ENCODE data around the gene NANOS1. TPM values are rescaled to one million over a fixed set of nuclear protein-coding genes. Genes with fewer than 3 reads are reported as not detected.

The NANOS1 gene
- total RNA-seq, 4 donors from 2014 or later, result 0.19 to 1.7 (median 1.1) TPM

DNA sequence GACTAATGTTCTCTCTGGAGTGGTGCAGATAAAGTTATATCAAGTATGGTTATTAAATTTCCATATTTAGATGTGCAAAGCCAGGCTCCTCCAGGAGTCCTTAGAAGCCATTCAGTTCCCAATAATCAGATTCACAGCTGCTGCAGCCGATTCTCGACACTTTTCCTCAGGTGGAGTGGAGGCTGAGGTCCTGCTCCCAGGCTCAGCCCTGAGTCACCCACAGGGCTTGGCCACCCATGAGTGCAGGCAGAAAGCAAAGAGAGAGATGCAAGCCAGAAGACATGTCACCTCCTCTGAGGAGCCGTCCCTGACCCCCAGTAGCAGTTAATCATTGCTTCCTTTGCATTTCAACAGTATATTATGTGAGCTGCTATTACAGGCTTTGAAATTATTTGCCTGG is 36.3 kb upstream of the NANOS1 start:
- no peak for DNase-seq
- no peak overlapping the region for H3K27ac ChIP-seq
- intact Hi-C loops (cut with DNase I), result no loop called here
- peaks cover 0 to 10% (median 0%) of the 10 kb centered on the region in 4 donors for H3K27me3 ChIP-seq
- TF ChIP-seq, protein P1, sequence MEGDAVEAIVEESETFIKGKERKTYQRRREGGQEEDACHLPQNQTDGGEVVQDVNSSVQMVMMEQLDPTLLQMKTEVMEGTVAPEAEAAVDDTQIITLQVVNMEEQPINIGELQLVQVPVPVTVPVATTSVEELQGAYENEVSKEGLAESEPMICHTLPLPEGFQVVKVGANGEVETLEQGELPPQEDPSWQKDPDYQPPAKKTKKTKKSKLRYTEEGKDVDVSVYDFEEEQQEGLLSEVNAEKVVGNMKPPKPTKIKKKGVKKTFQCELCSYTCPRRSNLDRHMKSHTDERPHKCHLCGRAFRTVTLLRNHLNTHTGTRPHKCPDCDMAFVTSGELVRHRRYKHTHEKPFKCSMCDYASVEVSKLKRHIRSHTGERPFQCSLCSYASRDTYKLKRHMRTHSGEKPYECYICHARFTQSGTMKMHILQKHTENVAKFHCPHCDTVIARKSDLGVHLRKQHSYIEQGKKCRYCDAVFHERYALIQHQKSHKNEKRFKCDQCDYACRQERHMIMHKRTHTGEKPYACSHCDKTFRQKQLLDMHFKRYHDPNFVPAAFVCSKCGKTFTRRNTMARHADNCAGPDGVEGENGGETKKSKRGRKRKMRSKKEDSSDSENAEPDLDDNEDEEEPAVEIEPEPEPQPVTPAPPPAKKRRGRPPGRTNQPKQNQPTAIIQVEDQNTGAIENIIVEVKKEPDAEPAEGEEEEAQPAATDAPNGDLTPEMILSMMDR (IDR thresholded peaks at IDR 0.05), result no peak
- TF ChIP-seq POLR2A (IDR thresholded peaks at IDR 0.05), result no peak
- H3K9me3 ChIP-seq, result no peaks in the 10 kb centered on the region
- no peaks in the 10 kb centered on the region for H3K36me3 ChIP-seq
- WGBS, 2 donors, result 81 to 88% methylated on average over 3 of the region's 3 CpGs
- no peak overlapping the region for H3K4me3 ChIP-seq
- no peaks in the 10 kb centered on the region for H3K4me1 ChIP-seq

DNA sequence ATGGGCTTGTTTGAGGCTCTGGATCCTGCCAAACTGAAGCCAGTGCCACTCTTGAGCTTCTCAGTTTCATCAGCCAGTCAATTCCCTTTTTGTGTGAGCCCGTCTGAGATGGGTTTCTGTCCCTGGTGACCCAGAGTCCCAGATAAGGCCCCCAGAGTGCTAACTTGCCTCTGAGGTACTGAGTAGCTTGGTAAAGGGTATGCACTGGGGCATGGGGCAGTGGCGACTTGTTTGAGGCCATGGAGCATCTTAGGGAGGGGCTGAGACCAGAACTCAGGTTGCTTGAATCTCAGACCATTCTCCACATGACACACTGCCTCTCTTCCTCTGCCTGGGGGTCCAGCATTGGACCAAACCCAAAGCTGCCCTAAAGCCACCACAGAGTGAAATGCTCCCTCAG is 35.2 kb upstream of the NANOS1 start:
- intact Hi-C loops (cut with DNase I), result no loop called here
- no peak for DNase-seq
- H3K27ac ChIP-seq, result no peak overlapping the region
- TF ChIP-seq, protein P1 (IDR thresholded peaks at IDR 0.05), result no peak
- no peak for TF ChIP-seq POLR2A (IDR thresholded peaks at IDR 0.05)
- no peaks in the 10 kb centered on the region for H3K4me1 ChIP-seq
- no peaks in the 10 kb centered on the region for H3K9me3 ChIP-seq
- H3K27me3 ChIP-seq, result peaks cover 0 to 14% (median 0%) of the 10 kb centered on the region in 4 donors
- 50 to 67% methylated on average over 1 of the region's 2 CpGs for WGBS, 2 donors
- no peak overlapping the region for H3K4me3 ChIP-seq
- no peaks in the 10 kb centered on the region for H3K36me3 ChIP-seq

DNA sequence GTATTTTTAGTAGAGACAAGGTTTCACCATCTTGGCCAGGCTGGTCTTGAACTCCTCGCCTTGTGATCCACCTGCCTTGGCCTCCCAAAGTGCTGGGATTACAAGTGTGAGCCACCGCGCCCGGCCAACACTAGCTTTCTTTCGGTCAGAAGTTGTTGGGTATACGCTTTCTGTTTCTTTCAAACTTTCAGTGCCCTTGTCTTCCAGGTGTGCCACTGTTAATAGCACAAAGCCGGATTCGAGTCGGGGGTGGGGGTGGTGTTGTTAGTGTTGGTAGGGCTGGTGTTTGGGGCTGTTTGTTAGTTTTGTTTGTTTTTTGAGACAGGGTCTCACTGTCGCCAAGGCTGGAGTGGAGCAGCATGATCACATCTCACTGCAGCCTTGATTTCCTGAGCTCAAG is 33.8 kb upstream of the NANOS1 start:
- no peak overlapping the region for H3K27ac ChIP-seq
- 84 to 87% methylated on average over 10 of the region's 10 CpGs for WGBS, 2 donors
- no peak overlapping the region for H3K4me3 ChIP-seq
- H3K36me3 ChIP-seq, result no peaks in the 10 kb centered on the region
- no peaks in the 10 kb centered on the region for H3K9me3 ChIP-seq
- H3K27me3 ChIP-seq, result peaks cover 0 to 13% (median 0%) of the 10 kb centered on the region in 4 donors
- H3K4me1 ChIP-seq, result peaks cover 0 to 2% (median 0%) of the 10 kb centered on the region in 3 donors
- intact Hi-C loops (cut with DNase I), result no loop called here
- DNase-seq, result no peak
- no peak for TF ChIP-seq POLR2A (IDR thresholded peaks at IDR 0.05)
- TF ChIP-seq, protein P1 (IDR thresholded peaks at IDR 0.05), result no peak

DNA sequence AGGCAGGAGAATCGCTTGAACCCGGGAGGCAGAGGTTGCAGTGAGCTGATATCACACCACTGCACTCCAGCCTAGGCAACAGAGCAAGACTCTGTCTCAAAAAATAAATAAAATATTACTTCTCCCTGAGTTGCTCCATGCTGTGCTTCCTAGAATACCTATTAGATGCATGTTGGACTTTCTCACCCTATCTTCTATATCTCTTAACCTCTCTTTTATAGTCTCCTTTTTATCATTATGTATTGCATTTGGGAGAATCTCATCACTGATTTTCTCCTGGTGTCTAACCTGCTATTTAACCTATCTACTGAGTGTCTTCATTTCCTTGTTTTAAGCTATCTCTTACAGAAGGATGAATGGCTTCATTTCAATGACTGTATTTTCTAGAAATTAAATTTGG is 32.1 kb upstream of the NANOS1 start:
- DNase-seq, result no peak
- H3K4me1 ChIP-seq, result peaks cover 0 to 3% (median 0%) of the 10 kb centered on the region in 3 donors
- peaks cover 0 to 6% (median 0%) of the 10 kb centered on the region in 4 donors for H3K27me3 ChIP-seq
- intact Hi-C loops (cut with DNase I), result no loop called here
- no peaks in the 10 kb centered on the region for H3K36me3 ChIP-seq
- 89 to 95% methylated on average over 2 of the region's 2 CpGs for WGBS, 2 donors
- H3K4me3 ChIP-seq, result no peak overlapping the region
- no peak overlapping the region for H3K27ac ChIP-seq
- H3K9me3 ChIP-seq, result no peaks in the 10 kb centered on the region
- TF ChIP-seq, protein P1 (IDR thresholded peaks at IDR 0.05), result no peak
- TF ChIP-seq POLR2A (IDR thresholded peaks at IDR 0.05), result no peak

DNA sequence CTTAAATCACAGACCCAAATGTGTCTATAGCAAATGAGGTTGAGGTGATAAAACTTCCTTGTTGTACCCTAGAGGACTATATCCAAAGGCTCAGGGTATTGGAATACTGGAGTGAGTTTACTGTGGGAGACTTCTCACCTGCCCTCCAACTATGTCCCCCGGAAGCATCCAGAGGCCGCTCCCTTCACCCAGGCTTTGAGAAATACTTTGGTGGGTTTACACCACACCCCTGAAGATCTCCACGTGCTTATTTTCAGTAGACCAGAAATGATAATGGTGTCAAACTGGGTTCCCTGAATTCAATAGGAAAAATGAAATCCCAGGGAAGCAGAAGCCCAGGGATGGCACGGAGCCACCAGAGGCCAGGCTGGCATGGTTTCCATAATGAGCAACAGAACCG is 31.3 kb upstream of the NANOS1 start:
- 73 to 79% methylated on average over 5 of the region's 5 CpGs for WGBS, 2 donors
- H3K36me3 ChIP-seq, result no peaks in the 10 kb centered on the region

More for the DNA sequence above, 31.3 kb upstream of the NANOS1 start:
- Histone ChIP-seq H3K9me3 (no peaks in the 10 kb centered on the region), H3K4me3 (no peak overlapping the region), H3K27ac (no peak overlapping the region), H3K4me1 (peaks cover 0 to 3% (median 0%) of the 10 kb centered on the region in 3 donors), H3K27me3 (peaks cover 0 to 6% (median 0%) of the 10 kb centered on the region in 4 donors)
- TF ChIP-seq, protein P1 (IDR thresholded peaks at IDR 0.05), result no peak
- no peak for TF ChIP-seq POLR2A (IDR thresholded peaks at IDR 0.05)
- DNase-seq, result no peak
- intact Hi-C loops (cut with DNase I), result no loop called here

All from esophagus squamous epithelium (tissue), 5 donors.